ENCODE results near the gene OR2T27.
"Not testable (repeated sequence)": the region's sequence is repeated elsewhere in the genome, so short reads cannot be mapped to it uniquely, and the experiment has no call there.

Gene OR2T27, protein sequence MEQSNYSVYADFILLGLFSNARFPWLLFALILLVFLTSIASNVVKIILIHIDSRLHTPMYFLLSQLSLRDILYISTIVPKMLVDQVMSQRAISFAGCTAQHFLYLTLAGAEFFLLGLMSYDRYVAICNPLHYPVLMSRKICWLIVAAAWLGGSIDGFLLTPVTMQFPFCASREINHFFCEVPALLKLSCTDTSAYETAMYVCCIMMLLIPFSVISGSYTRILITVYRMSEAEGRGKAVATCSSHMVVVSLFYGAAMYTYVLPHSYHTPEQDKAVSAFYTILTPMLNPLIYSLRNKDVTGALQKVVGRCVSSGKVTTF

DNA sequence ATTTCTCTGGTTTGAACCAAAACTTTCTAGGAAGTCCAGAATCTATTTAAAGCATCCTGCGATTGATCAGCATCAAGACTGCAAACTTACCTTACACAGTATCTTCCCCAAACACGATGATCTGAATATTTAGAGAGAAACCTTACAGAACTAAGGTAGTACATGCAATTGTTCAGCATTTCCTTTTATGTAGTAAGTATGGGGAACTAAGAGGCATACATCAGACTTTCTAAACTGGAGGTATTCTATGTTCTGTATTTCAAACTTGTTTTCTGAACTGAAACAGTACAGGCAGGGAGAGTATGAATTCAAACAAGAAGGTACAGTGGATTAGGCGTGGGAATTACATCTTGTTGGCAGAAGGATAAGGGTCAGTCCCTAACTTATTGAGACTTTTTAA, at the start of gene OR2T27:
OR2T27 (minus strand) TSS at position 175 of the 400 bp plus-strand sequence. CDS start 4,644 bp downstream, outside the sequence.
- not testable (repeated sequence) for DNase-seq

DNA sequence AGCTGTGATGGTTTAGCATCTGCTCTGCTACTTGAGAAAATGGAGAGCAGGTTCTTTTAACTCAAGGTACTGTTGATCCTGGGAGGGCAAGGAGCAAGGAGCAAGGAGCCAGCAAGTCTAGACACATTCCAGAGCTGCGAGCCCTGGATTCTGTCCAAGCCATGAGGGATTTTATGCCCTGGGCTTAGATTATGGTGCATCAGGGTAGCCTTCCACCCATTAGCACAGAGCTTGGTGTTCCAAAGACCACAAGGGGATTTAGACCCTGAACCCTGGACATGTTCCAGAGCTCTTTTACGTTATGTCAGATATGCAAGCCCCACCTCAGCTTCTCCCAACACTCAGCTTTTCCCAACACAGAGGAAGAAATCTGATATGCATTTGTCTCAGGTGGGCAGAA, 49.3 kb upstream of the OR2T27 start:
- DNase-seq = no peak

DNA sequence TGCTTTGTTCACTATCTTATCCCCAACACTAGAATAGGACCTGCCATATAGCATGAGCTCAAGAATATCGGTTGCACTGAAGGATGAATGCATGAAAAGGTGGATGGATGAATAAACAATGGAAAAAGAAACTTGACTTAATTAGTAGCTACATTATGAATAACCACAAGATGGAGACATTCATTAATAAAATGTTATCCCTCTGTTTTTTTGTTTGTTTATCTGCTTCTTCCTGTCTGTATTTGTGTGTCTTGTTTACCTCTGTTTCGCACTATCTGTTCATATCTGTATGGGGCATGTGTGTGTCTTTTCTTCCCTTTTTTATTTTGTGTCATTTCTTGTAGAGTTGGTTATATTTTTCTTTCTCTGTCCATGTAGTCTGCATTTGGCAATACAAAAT, 48.3 kb upstream of the OR2T27 start:
- no peak for DNase-seq

DNA sequence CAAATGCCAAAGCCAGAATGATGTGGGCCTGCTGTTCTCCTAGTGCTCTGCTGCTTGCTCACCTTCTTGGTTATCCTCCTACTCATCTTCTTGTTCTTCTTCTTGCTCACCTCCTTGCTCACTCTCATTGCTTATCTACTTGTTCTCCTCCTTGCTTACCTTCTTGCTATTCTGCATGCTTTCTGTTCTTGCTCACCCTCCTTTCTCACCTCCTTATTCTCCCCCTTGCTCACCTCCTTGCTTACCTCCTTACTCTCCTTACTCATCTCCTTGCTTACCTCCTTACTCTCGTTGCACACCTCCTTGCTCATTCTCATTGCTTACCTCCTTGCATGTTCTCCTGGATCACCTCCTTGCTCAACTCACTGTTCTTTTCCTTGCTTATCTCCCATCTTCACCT, 47.4 kb upstream of the OR2T27 start, which contains the start of gene OR14I1:
OR14I1 (minus strand) TSS at position 53 of the 400 bp plus-strand sequence.
- no peak for DNase-seq

DNA sequence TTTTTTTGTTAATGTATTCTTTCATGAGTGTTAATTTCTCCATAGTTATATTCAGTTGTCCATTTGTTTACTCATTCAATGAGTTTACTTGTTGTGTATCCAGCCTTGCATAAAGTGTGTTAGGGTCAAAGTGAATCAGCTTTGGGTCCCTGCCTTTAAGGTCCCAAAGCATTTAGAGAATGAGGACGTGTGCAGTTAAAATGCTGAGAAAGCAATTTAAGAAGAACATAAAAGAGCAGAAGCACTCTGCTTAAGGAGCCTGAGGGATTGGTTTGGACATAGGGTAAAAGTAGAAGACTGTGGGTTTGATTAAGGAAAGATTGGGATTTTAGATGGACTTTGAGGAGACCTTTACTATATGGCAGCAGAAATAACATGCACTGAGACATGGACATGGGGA, 43.8 kb upstream of the OR2T27 start:
- DNase-seq = no peak

DNA sequence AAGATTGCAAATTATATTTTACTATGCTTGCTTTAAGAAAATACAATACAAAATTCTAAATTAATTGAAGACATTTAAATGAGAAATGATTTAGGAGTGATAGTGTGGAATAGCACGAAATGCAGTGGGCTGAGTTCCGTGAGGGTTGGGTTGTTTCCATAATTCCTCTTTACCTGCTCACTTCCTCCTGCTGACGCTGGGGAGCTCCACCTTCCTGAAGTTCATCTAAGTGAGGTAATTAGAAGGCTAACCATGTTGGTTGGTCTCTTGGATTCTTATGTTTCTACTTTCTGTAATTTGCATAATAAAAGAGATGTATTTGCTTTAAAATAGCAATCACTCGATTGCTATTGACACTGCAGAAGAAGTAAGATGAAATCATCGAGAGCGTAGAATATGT, 42.6 kb upstream of the OR2T27 start:
- DNase-seq = no peak

DNA sequence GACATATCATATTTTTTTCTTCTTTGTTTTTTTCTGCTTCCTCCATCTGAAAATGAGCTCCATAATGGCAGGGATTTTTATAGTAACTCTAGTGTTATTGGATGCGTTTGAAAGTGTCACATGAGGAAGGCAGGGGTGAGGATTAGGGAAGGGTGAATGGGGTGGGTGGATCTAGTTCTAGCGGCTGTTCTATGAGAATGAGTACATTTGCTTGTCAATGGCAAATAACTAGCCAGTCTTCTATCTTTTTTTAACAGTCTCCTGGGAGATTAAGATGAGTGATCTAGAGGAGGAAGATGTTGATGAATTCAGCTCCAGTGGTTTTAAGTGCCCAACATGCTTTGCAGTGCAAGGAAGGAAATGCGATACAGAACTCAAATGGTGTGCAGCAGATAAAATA, 41.4 kb upstream of the OR2T27 start:
- no peak for DNase-seq

DNA sequence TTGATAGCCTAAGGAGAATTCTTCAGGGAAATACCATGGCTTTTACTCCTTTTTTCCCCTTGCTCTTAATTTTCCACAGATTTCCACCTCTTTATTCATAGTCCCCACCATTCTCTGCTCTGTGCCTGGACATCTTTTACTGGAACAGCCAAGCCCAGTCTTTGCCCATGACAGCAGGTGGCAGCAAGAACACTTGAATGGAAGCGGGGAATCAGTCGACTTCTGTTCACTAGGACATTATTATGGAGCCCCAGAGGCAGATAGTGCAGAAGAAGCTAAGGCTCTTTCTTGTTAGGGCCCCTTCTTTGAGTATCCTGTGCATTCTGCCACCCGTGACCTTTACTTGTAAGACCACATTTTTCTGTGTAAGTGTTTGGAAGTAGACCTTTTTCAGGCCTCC, 40.9 kb upstream of the OR2T27 start:
- DNase-seq = peak; percentile 1

DNA sequence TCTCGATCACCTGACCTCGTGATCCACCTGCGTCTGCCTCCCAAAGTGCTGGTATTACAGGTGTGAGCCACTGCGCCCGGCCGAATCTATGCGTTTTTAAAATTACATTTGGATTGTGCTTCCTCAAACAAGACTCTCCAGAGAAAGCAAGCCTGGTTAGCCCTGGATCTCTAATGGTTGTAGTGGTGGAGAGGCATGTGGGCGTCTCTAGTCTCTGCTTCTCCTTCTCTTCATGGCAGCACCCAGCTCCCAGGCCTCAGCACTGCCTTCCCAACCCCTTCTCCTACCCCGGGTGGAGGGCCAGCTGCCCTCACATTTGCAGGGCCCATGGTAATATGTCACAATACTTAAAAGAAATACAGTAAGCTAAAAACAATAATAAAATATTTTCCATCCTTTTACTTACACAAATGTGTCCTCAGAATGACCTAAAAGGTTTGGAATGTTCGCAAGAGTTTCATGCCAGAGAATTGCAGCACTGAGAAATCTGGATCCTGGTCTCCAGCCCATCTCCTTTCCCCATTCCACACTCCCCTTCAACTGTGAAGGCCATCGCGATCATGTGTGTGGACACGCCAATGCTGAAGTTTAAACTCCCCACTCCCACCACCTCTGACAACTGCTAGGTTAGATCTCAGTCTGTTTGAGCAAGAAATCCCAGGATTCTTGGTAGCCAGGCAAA, 40.3 kb upstream of the OR2T27 start:
- no peak for DNase-seq

DNA sequence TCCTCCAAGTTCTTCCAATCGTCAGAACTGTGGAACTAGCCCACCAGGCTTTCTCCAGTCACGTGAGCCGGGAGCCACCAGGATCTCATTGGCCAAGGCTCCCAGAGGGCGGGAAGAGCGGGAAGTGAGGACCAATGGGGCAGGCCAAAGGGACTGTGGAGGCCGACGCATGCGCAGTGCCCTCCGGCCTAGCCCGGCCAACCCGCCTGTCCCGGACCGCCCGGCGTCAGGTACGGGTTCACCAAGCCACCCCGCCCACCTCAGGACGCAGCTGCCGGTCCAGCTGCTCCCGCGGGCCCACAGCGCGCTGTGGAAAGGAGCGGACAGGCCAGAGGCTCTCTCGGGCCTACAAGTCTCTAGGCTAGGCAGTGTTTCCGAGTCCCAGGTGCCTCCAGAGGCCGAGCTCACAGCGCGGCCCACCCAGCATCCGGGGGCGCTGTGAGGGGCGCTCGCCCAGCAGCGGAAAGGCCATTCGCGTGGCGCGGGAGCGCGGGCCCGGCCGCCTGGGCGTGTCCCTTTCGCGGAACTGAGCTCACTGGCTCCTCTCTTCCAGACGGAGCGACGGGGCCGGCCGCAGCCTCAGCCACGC, 36.3 kb upstream of the OR2T27 start:
- DNase-seq = no peak

DNA sequence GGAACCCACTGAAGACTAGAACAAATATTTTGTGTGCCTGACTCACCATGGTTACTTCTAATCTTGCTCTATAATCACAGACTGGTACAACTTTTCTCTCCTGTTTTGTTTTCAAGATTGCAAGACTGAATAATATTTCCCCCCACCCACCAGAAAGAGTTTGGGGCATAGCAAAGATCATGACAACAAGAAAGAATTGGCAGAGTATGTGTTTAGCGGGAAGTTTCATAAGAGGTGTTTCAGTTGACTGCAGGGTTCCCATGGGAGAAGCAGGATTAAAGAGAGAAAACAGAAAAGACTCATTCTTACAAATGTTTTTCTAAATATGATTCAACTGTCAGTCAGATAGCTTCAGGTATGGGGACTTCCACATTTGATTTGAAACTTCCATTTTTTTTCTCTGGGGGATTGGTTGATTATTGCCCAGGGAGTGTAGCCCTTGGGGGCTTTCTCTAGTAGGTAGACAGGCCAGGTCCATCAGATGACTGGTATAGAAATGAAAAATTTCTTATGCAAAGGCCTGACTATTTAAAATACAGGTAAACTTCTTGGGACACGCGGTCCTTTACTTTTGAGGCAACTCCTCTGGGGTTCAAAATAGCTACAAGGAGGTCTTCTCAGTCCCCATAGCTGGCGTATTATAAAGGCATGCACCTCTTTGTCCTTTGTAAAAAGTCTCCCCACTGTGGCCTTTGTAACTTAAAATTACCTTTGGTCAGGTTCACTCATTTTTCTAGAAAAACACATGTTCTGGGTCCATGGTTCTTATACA, 33.4 kb upstream of the OR2T27 start:
- no peak for DNase-seq

DNA sequence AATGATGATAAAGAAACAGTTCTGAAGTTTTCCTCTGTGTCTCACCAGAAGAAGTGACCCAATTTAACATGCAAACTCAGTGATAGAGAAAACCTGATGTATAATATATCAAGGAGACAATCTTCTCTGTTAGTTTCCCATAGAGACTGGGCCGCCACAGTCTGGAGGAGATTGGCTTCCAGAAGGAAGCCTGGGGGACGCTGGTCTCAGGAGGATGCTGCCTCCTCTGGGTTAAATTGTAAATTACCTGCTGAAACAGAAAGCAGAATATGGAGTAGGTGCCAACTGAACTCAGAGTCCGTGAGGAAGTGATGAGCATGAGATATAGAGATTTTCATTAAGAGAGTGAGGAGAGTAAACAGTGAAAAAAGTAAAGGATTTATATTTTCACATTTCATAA, 31.5 kb upstream of the OR2T27 start:
- no peak for DNase-seq

DNA sequence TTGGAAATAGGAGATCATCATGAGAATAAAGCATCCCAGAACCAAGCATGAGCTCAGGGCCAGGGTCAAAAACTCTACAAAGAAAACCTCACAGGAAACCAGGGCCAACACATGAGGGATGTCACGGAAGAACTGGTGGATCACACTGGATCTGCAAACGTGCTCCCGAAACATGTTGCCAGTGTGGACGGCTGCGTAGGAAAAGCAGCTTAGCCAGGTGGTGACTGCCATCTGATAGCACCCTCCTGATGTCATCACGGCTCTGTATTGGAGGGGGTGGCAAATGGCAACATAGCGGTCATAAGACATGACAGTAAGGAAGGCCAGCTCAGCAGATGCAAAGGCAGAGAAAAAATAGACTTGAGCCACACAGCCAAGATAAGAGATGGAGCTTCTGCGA, 26.3 kb upstream of the OR2T27 start:
- no peak for DNase-seq

DNA sequence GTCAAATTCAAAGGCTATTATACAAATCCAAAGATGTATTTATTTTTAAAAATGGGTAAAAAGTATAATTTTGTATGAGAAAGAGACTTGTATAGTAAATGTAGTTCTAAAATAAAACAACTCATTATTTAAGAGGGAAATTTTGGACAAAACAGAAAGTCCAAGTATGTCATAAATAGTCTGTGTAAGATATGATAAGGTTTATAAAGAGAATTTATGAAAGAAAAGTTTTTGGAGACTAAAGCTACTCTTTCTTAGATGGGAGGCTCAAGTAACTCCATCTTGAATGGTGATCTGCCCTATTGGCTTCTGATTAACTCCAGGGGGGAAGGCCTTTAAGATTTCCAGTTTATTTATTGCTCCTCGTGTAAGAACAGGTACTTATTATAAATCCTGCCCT, 14.7 kb upstream of the OR2T27 start:
- DNase-seq = no peak

DNA sequence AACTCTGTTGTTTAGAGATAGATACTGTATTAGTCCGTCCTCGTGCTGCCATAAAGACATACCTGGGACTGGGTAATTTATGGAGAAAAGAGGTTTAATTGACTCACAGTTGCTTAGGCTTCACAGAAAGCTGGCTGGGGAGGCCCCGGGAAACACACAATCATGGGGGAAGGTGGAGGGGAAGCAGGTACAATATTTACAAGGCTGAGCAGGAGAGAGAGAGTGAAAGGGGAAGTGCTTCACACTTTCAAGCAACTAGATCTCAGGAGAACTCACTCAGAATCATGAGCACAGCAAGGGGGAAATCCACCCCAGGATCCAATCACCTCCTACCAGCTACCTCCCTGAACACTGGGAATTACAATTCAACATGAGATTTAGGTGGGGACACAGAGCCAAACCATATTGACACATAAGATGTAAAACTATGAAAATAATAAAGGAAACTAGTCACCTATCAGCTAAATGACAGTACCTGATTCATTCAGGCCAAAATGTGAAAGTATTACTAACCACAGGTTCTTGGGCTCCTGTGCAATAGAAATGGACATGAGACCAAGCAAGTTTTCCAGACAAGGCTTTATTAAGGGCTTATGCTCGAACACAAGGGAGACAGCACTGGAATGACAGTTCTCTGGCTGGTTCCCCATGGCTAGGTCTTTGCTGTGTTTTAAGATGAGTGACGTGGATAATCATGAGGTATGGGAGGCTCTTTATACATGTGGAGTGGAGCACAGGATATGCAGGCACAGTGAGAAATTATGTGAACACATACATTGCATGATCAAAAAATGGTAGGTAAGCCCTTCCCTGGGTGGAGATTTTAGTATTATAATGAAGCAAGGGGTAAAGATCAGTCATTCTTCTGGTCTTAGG, 8.4 kb upstream of the OR2T27 start:
- not testable (repeated sequence) for DNase-seq

DNA sequence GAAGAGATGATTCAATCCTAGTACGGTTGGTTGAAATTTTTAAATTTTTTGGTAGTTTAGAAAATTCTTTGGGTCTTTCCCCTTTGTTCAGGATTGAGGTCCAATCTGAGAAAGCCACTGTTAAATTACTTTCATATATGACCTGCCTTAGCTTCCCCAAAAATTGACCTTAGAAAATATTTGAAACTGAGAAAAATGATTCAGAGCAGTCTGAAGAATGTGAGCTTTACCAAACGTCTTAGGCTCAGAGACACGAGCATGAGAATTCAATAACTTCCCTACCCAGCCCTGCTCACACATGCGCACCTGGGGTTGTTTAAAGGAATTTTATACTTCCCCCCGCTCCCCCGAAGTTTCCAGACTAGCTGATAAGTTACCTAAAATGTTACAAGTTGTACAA, 1.5 kb upstream of the OR2T27 start:
- DNase-seq = not testable (repeated sequence)

DNA sequence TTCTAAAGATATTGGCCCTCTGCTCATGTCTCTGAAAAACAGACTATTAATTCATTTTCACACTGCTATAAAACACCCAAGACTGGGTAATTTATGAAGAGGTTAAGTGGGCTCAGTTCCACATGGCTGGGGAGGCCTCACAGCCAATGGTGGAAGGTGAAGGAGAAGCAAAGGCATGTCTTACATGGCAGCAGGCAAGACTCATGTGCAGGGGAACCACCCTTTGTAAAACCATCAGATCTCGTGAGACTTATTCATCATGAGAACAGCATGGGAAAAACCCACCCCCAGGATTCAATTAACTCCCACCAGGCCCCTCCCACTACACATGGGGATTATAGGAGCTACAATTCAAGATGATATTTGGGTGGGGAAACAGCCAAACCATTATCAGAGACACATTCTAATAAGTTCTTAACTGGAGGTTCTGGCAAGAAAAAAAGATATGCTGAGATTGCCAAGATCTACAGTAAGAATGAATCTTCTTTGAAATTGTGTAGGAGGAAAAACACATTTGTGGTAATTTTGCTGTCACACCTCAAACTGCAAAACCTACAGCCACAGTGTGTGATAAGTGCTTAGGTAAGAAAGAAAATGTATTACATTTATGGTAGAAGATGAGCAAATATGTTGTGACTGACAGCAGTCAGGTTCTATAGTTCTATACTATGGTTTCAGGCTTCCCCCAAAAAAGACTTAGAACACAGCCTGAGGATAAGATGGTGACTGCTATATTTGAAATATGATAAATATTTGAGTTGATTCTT, 6.4 kb downstream of the OR2T27 start:
- DNase-seq = not testable (repeated sequence)

DNA sequence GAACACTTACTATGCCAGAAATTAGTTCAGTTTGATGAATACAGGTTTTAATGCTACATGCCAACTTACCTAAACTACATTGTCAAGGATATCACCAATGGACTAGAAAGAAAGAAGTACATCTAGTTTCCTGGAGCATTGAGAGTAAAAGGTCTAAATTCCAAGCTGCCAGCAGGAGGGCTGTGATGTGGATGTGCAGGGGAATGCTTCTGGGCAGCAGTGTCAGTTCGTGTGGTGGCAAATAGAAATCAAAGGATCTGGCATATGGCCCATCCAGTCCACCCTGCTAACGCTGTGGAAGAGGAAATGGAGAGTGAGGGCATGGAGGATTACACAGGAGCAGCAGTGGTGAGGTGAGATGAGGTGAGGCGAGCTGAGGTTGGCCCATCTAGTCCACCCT, 10.2 kb downstream of the OR2T27 start, which contains the start of gene OR2T35:
OR2T35 (minus strand) TSS at position 101 of the 400 bp plus-strand sequence. CDS start 6,020 bp downstream, outside the sequence.
- DNase-seq = not testable (repeated sequence)

DNA sequence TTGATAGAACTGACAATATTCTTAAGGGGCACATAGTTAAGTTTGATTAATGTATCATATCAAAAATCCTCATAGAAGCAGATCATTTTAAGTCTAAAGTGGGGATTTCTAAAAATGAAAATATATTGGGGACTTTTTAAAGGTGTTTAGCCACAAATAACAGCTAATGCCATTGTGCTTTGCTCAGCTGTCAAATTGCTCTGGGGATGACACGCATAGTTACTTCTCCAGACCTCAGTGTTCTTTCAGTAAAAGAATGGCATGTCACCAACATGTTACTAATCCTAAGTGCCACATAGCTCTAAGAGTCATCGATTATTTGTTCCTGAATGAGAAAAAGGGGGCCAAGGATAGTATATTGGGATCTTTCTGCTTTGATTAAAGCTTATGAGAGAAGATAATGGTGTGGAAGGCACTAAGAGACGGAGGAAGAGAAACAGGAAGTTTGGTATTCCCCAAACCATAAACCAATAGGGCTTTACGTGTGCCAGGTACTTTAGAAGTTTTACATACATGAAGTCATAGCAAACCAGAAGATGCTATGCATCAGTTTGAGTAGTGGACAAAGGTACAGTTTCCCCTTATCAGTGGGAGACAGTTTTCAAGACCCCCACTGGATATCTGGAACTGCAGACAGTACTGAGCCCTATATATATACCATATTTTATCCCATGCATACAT, 12.2 kb downstream of the OR2T27 start:
- not testable (repeated sequence) for DNase-seq

DNA sequence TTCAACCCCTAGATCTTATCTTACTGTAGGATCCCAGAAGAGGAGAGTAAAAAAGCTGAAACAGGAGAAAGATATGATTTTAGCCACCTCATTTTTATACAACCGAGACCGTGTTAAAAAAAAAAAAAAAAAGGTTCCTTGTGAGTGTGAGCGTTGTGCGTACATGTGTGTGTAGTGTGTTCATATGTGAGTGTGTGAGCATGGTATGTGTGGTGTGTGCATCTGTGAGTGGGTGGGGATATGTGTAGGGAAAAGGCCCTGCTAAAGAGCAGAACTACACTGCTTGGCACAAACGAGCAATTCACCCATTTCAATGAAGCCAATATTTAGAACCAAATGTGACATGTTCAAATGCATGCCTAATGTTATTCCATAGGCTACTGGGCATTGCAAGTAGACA, 13.7 kb downstream of the OR2T27 start:
- not testable (repeated sequence) for DNase-seq

DNA sequence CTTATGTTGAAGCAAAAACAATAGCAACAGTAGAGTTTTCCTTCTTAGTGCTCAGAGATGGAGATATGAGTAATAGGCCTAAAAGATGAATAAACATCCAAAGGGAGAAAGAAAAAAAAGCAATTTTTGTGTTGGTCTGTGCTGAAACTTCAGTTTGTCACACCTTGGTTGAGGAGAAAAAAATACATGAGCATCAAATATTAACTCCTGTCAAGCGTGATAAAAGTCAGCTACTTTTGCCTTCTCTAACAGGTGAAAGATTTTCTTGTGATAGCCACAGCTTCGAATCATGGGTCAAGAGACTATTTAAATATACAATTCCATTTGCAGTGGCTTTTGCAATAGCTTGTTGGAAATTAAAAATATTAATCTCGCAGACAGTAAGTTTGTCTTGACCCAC, 14.4 kb downstream of the OR2T27 start:
- DNase-seq = not testable (repeated sequence)

Measured in NK-92 treated with Interleukin-12 subunit alpha and Interleukin-12 subunit beta, amount 100 ng/mL, for 24 hours (cell line).